Endodermal cell (in vitro differentiated cells): ENCODE data around the gene ZNF662. TPM values are rescaled to one million over a fixed set of nuclear protein-coding genes. Genes with fewer than 3 reads are reported as not detected.

Experiments used
- DNase-seq: peaks from one replicate; pipeline ENCODE4 v3.0.0-alpha.2; 2017
- H3K27ac ChIP-seq: 2 replicates; pipeline ENCODE4 v1.5.1; 2013; ENCODE audit warnings: mild to moderate bottlenecking, low read depth, low read length, moderate library complexity
- H3K27me3 ChIP-seq: 2 replicates; pipeline ENCODE4 v1.6.1; 2013; ENCODE audit warnings: mild to moderate bottlenecking, low read length, moderate library complexity; ENCODE audit not compliant: insufficient read depth, control insufficient read depth, poor library complexity, severe bottlenecking
- H3K36me3 ChIP-seq: 2 replicates; pipeline ENCODE4 v1.7.0; 2013; ENCODE audit warnings: mild to moderate bottlenecking, low read length, moderate library complexity; ENCODE audit not compliant: control insufficient read depth, insufficient read depth
- H3K4me1 ChIP-seq: one replicate; pipeline ENCODE4 v1.7.0; 2013; ENCODE audit warnings: low read length; ENCODE audit not compliant: control insufficient read depth, insufficient read depth
- H3K4me3 ChIP-seq: 2 replicates; pipeline ENCODE4 v1.5.1; 2013; ENCODE audit warnings: mild to moderate bottlenecking, low read length, moderate library complexity
- H3K9ac ChIP-seq: 2 replicates; pipeline ENCODE4 v1.6.1; 2013; ENCODE audit warnings: mild to moderate bottlenecking, low read length, moderate library complexity; ENCODE audit not compliant: poor library complexity, severe bottlenecking; ENCODE audit errors: extremely low read depth
- H3K9me3 ChIP-seq: 2 replicates; pipeline ENCODE4 v1.6.1; 2013; ENCODE audit warnings: mild to moderate bottlenecking, low read length, moderate library complexity; ENCODE audit not compliant: control insufficient read depth
- H3K27ac Mint-ChIP-seq: 2 replicates; pipeline ENCODE4 v1.8.0; 2020; ENCODE audit warnings: mixed read lengths
- H3K27me3 Mint-ChIP-seq: 2 replicates; pipeline ENCODE4 v1.8.0; 2021; ENCODE audit warnings: mild to moderate bottlenecking, mixed read lengths; ENCODE audit not compliant: insufficient read depth
- H3K36me3 Mint-ChIP-seq: 2 replicates; pipeline ENCODE4 v1.8.0; 2020; ENCODE audit warnings: low read depth, mixed read lengths
- H3K4me1 Mint-ChIP-seq: 2 replicates; pipeline ENCODE4 v1.8.0; 2020; ENCODE audit warnings: mixed read lengths
- H3K4me3 Mint-ChIP-seq: 2 replicates; pipeline ENCODE4 v1.8.0; 2020; ENCODE audit warnings: mild to moderate bottlenecking, moderate library complexity, mixed read lengths
- H3K9me3 Mint-ChIP-seq: 2 replicates; pipeline ENCODE4 v1.8.0; 2020; ENCODE audit warnings: mild to moderate bottlenecking, mixed read lengths
- WGBS, 2 experiments: methylation state at CpG; one replicate each; pipeline versions ENCODE4 v1.1.5 to v1.1.7; 2013; ENCODE audit warnings: missing lambda C conversion rate in 2 of 2, mixed read lengths in 1 of 2; ENCODE audit not compliant: insufficient coverage in 1 of 2, insufficient read length in 1 of 2; 5-methylcytosine and 5-hydroxymethylcytosine counted together
- total RNA-seq, 2 donors: library from RNA; stranded (reverse); fragmentation: NEBNext Ultra II Directional in 1 of 2; extraction: Animal tissue kit (Norgen Biotek cat#: 25700) in 1 of 2; gene quantifications; 2 replicates in 1 of 2; 3 replicates in 1 of 2; pipeline ENCODE4 v1.2.1, GENCODE V29; 2021
- TF ChIP-seq, protein P1 (sequence below): fragments of 200-600 bp; sonication (generic); conservative IDR thresholded peaks from 2 replicates; pipeline ENCODE4 v1.5.0; 2021; ENCODE audit warnings: antibody characterized with exemption, mild to moderate bottlenecking

The ZNF662 gene
- total RNA-seq, 2 donors from 2014 or later = 1.8 TPM; not detected in 1

DNA sequence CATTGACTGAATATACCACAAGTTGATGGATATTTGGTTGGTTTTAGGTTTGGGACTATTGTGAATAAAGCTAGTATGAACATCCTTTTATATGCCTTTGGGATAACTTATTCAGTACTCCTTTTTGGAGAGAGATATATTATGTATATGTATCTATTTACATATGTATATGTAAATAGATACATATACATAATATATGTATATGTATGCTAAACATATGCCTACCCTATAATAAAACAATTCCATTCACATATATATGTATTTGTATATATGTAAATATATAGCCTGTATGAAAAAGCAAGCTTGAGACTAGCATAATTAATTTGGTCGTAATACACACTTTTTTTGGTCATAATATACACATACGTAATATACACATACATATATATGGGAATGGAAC lies 57.3 kb downstream of the ZNF662 start:
- H3K4me1 ChIP-seq = no peaks in the 10 kb centered on the region
- no peaks in the 10 kb centered on the region for H3K4me1 Mint-ChIP-seq
- no peaks in the 10 kb centered on the region for H3K36me3 Mint-ChIP-seq
- H3K4me3 Mint-ChIP-seq = no peak overlapping the region
- TF ChIP-seq, protein P1, sequence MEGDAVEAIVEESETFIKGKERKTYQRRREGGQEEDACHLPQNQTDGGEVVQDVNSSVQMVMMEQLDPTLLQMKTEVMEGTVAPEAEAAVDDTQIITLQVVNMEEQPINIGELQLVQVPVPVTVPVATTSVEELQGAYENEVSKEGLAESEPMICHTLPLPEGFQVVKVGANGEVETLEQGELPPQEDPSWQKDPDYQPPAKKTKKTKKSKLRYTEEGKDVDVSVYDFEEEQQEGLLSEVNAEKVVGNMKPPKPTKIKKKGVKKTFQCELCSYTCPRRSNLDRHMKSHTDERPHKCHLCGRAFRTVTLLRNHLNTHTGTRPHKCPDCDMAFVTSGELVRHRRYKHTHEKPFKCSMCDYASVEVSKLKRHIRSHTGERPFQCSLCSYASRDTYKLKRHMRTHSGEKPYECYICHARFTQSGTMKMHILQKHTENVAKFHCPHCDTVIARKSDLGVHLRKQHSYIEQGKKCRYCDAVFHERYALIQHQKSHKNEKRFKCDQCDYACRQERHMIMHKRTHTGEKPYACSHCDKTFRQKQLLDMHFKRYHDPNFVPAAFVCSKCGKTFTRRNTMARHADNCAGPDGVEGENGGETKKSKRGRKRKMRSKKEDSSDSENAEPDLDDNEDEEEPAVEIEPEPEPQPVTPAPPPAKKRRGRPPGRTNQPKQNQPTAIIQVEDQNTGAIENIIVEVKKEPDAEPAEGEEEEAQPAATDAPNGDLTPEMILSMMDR = no peak
- no peak overlapping the region for H3K4me3 ChIP-seq
- H3K9me3 Mint-ChIP-seq = no peaks in the 10 kb centered on the region
- H3K9ac ChIP-seq = no peak overlapping the region
- no peak overlapping the region for H3K27ac ChIP-seq
- DNase-seq = no peak
- no peaks in the 10 kb centered on the region for H3K36me3 ChIP-seq
- no CpG with 5 or more reads among the region's 2 CpGs for WGBS, 2 experiments
- no peaks in the 10 kb centered on the region for H3K9me3 ChIP-seq
- H3K27ac Mint-ChIP-seq = no peak overlapping the region
- H3K27me3 ChIP-seq = no peaks in the 10 kb centered on the region
- peaks cover 16% of the 10 kb centered on the region for H3K27me3 Mint-ChIP-seq

DNA sequence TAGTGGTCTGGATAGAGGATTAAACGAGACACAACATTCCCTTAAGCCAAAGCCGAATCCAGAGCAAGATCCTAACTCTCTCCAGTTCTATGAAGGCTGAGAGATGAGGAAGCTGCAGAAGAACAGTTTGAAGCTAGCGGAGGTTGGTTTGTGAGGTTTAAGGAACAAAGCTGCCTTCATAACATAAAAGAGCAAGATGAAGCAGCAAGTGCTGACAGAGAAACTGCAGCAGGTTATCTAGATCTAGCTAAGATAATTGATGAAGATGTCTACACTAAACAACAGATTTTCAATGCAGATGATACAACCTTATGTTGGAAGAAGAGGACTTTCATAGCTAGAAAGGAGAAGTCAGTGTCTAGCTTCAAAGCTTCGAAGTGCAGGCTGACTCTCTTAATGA lies 58.3 kb downstream of the ZNF662 start:
- H3K27me3 Mint-ChIP-seq = peaks cover 18% of the 10 kb centered on the region

More for the DNA sequence above, 58.3 kb downstream of the ZNF662 start:
- TF ChIP-seq, protein P1 = no peak
- Histone ChIP-seq H3K9me3 (no peaks in the 10 kb centered on the region), H3K4me3 (no peak overlapping the region), H3K27ac (no peak overlapping the region), H3K36me3 (no peaks in the 10 kb centered on the region), H3K27me3 (no peaks in the 10 kb centered on the region), H3K4me1 (no peaks in the 10 kb centered on the region), H3K9ac (no peak overlapping the region)
- WGBS, 2 experiments = 87 to 89% methylated on average over 4 of the region's 4 CpGs
- Mint-ChIP-seq H3K9me3 (no peaks in the 10 kb centered on the region), H3K27ac (no peak overlapping the region), H3K36me3 (no peaks in the 10 kb centered on the region), H3K4me1 (no peaks in the 10 kb centered on the region), H3K4me3 (no peak overlapping the region)
- DNase-seq = no peak

Other genes starting within 250 kb of the ZNF662 start
- gene KLHL40, start 220.6 kb upstream of the ZNF662 start, total RNA-seq = not detected
- not detected for gene HHATL, start 203.3 kb upstream of the ZNF662 start, total RNA-seq
- gene CCDC13, start 132.9 kb upstream of the ZNF662 start, total RNA-seq = 1 to 10 TPM in 1 of 2 donors, under 1 TPM in 1; 0.64 to 1.1 TPM
- 100 to 1,000 TPM; 116 to 121 TPM for gene HIGD1A, start 101.7 kb upstream of the ZNF662 start, total RNA-seq
- gene ACKR2, start 96.7 kb upstream of the ZNF662 start, total RNA-seq = 1 to 10 TPM; 1.1 TPM
- gene CYP8B1, start 30.3 kb upstream of the ZNF662 start, total RNA-seq = not detected
- 1 to 10 TPM; 4.0 to 5.3 TPM for gene GASK1A, start 73.2 kb downstream of the ZNF662 start, total RNA-seq
- gene POMGNT2, start 199.9 kb downstream of the ZNF662 start, total RNA-seq = 10 to 100 TPM; 12.7 to 14.5 TPM